Heart left ventricle (tissue), 16 donors: ENCODE results near the gene TIMM9. TPM values are rescaled to one million over a fixed set of nuclear protein-coding genes. Genes with fewer than 3 reads are reported as not detected.

ENCODE experiments used
- ATAC-seq, 4 donors: fragments of 200-7000 bp; cut with Tn5 transposase; one replicate each; pipeline ENCODE4 v1.9.1; 2020 to 2022; ENCODE audit warnings: moderate library complexity in 4 of 4, mild to moderate bottlenecking in 3 of 4, moderate number of reproducible peaks in 1 of 4
- DNase-seq, 5 donors: peaks; one replicate each; pipeline ENCODE4 v3.0.0-alpha.2; 2020
- H3K27ac ChIP-seq, 12 donors: fragments of 200-600 bp; sonication (generic) in 4 of 12; one replicate each; pipeline versions ENCODE4 v1.5.0 to v1.8.0; 2016 to 2022; ENCODE audit warnings: mild to moderate bottlenecking in 2 of 12
- H3K27me3 ChIP-seq, 9 donors: fragments of 200-600 bp; sonication (generic) in 2 of 9; one replicate each; pipeline versions ENCODE4 v1.5.1 to v1.8.0; 2016 to 2022; ENCODE audit warnings: mild to moderate bottlenecking in 3 of 9
- H3K36me3 ChIP-seq, 9 donors: fragments of 200-600 bp; sonication (generic) in 2 of 9; one replicate each; pipeline versions ENCODE4 v1.5.0 to v1.8.0; 2018 to 2022; ENCODE audit warnings: mild to moderate bottlenecking in 2 of 9
- H3K4me1 ChIP-seq, 12 donors: fragments of 200-600 bp; sonication (generic) in 4 of 12; one replicate each; pipeline versions ENCODE4 v1.5.0 to v1.8.0; 2016 to 2022; ENCODE audit warnings: mild to moderate bottlenecking in 3 of 12
- H3K4me3 ChIP-seq, 12 donors: fragments of 200-600 bp; sonication (generic) in 4 of 12; one replicate each; pipeline versions ENCODE4 v1.5.0 to v1.8.0; 2017 to 2022; ENCODE audit warnings: mild to moderate bottlenecking in 9 of 12, moderate library complexity in 4 of 12
- H3K9me3 ChIP-seq, 12 donors: fragments of 200-600 bp; sonication (generic) in 4 of 12; one replicate each; pipeline versions ENCODE4 v1.5.0 to v1.8.0; 2016 to 2022; ENCODE audit warnings: mild to moderate bottlenecking in 1 of 12
- POLR2A ChIP-seq, 2 donors: fragments of 450-650 bp; IDR thresholded peaks; one replicate each; pipeline ENCODE4 v1.6.1; 2017; ENCODE audit warnings: antibody characterized with exemption in 2 of 2, mild to moderate bottlenecking in 2 of 2, moderate library complexity in 2 of 2
- whole genome bisulfite sequencing, 4 donors: extraction: QIAGEN DNeasy Blood & Tissue Kit in 2 of 4; methylation state at CpG; one replicate each; pipeline versions ENCODE4 v1.1.5 to v1.1.7; 2013 to 2018; 5-methylcytosine and 5-hydroxymethylcytosine counted together
- intact Hi-C, 10 donors: fragments of 100-400 bp; cut with DNase I; formaldehyde crosslinking; loops; one replicate each; pipeline versions ENCODE4 v1.11.1 to v1.14.2; 2022
- polyA plus RNA-seq, 2 donors: library from polyadenylated mRNA; stranded (reverse); fragments of 200-250 nt; gene quantifications; one replicate each; pipeline ENCODE4 v1.2.3, GENCODE V29; 2013
- total RNA-seq, 9 donors: library from RNA; depleted of rRNA in 2 of 9; stranded (reverse); fragments of >200 nt in 2 of 9; fragmentation: NEBNext Ultra II Directional in 3 of 9; extraction: Animal tissue kit (Norgen Biotek cat#: 25700) in 3 of 9; gene quantifications; one replicate each; pipeline versions ENCODE4 v1.1.0 to v1.2.4, GENCODE V29; 2016 to 2023
- TF ChIP-seq, protein P1 (sequence below), 12 donors: fragments of 200-600 bp; sonication (generic) in 4 of 12; IDR thresholded peaks; one replicate each; pipeline versions ENCODE4 v1.5.0 to v1.8.0; 2018 to 2022; ENCODE audit warnings: antibody characterized with exemption in 12 of 12, mild to moderate bottlenecking in 5 of 12
- donor health status: ischemic (EF 13 %, LVEDD 7.1; RV severe dilation, severe dysfunction).
- donor health status: healthy with polysubstance abuse.
- donor health status: DM: no; HTN: yes; CAD: no.
- donor health status: DM: no; HTN: no; CAD: no.
- donor health status: ischemic (EF 25% LVEDD 6.9; RV normal size, moderate dysfunction).
- donor health status: ischemic (EF 25% LVEDD 5.7; RV mildly dilated, moderate dysfunction).
- donor health status: healthy.
- donor health status: DM: yes; HTN: yes; CAD: no.
- donor health status: ischemic (EF 35%, LVEDD 5.7; RV mildly dilated, moderate dysfunction).
- donor health status: nonischemic (EF 11% LVEDD 7.7; RV severe dilation, severe dysfunction).
- donor health status: DM: yes; HTN: yes; CAD: no.
- donor health status: PGD.
- donor health status: ischemic (EF 29% LVEDD 5.4; RV normal size, mild dysfunction).
- donor health status: nonischemic (EF 23%, LVEDD 6.1; RV moderate dilation, normal function).

TIMM9 gene
- total and polyA plus RNA-seq, 11 donors, result 24.7 to 75.5 (median 30.3) TPM

DNA sequence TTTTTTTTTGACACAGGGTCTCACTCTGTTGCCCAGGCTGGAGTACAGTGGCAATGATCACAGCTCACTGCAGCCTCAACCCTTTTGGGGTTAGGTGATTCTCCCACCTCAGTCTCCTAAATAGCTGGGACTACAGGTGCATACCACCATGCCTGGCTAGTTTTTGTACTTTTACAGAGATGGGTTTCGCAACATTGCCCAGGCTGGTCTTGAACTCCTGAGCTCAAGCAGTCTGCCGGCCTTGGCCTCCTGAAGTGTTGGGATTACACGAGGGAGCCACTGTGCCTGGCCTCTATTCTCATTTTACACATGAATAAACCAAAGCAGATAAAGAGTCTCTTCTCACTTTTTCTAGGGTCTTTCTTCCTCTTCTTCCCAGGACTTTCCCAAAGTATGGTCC, 28.4 kb downstream of the TIMM9 start:
- H3K27ac ChIP-seq, result no peak overlapping the region
- H3K9me3 ChIP-seq, result no peaks in the 10 kb centered on the region
- no peaks in the 10 kb centered on the region for H3K27me3 ChIP-seq
- WGBS, 4 donors, result 86 to 95% (median 94%) methylated on average over 3 of the region's 3 CpGs
- H3K36me3 ChIP-seq, result no peaks in the 10 kb centered on the region
- H3K4me1 ChIP-seq, result peaks cover 0 to 13% (median 5%) of the 10 kb centered on the region in 12 donors
- intact Hi-C loops, result no loop called here
- no peak overlapping the region for H3K4me3 ChIP-seq
- ATAC-seq, result no peak
- DNase-seq, result no peak
- TF ChIP-seq, protein P1, sequence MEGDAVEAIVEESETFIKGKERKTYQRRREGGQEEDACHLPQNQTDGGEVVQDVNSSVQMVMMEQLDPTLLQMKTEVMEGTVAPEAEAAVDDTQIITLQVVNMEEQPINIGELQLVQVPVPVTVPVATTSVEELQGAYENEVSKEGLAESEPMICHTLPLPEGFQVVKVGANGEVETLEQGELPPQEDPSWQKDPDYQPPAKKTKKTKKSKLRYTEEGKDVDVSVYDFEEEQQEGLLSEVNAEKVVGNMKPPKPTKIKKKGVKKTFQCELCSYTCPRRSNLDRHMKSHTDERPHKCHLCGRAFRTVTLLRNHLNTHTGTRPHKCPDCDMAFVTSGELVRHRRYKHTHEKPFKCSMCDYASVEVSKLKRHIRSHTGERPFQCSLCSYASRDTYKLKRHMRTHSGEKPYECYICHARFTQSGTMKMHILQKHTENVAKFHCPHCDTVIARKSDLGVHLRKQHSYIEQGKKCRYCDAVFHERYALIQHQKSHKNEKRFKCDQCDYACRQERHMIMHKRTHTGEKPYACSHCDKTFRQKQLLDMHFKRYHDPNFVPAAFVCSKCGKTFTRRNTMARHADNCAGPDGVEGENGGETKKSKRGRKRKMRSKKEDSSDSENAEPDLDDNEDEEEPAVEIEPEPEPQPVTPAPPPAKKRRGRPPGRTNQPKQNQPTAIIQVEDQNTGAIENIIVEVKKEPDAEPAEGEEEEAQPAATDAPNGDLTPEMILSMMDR (IDR thresholded peaks at IDR 0.05), result no peak
- no peak for TF ChIP-seq POLR2A (IDR thresholded peaks at IDR 0.05)

DNA sequence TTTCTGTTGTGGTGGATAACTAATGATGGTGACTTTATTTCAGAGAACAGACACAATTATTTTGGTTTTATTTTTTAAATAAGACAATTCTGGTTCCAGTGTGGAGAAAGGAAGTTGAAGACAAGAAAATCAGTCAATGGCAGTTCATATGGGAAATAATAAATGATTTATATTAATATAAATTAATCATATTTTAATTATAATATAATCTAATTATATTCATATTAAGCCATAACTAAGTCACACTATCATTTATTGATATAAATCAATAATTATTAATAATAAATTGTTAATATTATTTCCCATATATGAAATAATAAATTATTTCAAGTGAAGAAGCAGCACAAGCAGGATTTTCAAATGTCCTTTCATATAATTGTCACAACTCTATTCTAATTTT, 28.8 kb downstream of the TIMM9 start:
- no peak for DNase-seq
- H3K4me1 ChIP-seq, result peaks cover 0 to 13% (median 5%) of the 10 kb centered on the region in 12 donors
- TF ChIP-seq POLR2A (IDR thresholded peaks at IDR 0.05), result no peak
- TF ChIP-seq, protein P1 (IDR thresholded peaks at IDR 0.05), result no peak
- no peak for ATAC-seq
- H3K9me3 ChIP-seq, result no peaks in the 10 kb centered on the region
- H3K27ac ChIP-seq, result no peak overlapping the region
- no peaks in the 10 kb centered on the region for H3K27me3 ChIP-seq
- intact Hi-C loops, result no loop called here
- H3K4me3 ChIP-seq, result no peak overlapping the region
- no peaks in the 10 kb centered on the region for H3K36me3 ChIP-seq

- Histone ChIP-seq H3K4me1 (peaks cover 0 to 13% (median 5%) of the 10 kb centered on the region in 12 donors), H3K4me3 (no peak overlapping the region), H3K9me3 (no peaks in the 10 kb centered on the region), H3K36me3 (no peaks in the 10 kb centered on the region), H3K27me3 (no peaks in the 10 kb centered on the region), H3K27ac (no peak overlapping the region)
- ATAC-seq, result no peak
- no peak for DNase-seq
- WGBS, 4 donors, result 95 to 96% (median 96%) methylated on average over 6 of the region's 6 CpGs
- TF ChIP-seq, protein P1 (IDR thresholded peaks at IDR 0.05), result no peak
- intact Hi-C loops, result no loop called here
These were observed 30.2 kb downstream of the TIMM9 start for GRCh38 chr14:58397156-58397555.

DNA sequence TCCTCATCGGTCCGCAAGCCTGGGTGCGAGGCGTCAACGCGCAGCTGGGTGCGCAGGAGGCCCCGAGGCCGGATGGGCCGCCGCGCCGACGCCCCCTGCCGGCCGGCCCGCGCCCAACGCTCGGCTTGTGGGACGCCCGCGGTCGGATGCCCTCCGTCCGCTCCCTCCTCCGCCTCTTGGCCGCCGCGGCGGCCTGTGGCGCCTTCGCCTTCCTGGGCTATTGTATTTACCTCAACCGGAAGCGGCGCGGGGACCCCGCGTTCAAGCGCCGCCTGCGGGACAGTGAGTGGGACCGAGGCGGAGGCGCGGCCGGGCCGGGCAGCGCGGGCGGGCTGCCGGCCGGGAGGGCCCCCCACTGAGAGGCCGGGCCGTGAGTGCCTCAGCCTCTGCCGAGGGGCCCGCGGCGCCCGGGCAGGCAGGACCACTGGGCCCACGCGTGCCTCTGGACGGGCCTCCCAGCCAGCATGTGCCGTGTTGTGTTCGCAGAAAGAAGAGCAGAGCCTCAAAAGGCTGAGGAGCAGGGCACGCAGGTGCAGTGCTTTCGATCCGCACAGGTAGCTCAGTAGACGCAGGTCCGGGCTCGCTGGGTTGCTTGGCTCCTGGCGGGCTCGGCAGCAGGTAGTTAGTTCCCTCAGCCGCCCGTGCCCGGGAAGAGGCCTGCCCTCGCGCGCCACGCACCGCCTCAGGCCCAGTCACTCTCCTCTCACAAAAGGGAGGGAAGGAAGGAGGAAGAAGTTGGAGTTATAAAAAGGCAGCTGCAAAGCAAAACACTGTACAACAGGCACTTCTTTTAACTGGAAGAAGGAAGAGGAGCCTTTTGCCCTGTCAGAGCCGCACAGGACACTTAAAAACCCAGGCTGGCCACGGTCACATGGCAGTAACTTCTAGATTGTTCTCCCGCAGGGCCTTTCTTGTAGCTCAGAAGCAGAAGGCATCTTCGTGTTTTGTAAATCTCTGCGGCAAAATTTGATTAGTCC, 31.2 kb downstream of the TIMM9 start, which contains the start of gene TOMM20L:
Gene TOMM20L, plus strand, starts transcription at position 119 of the 977 bp plus-strand sequence. Its CDS starts 28 bp downstream, at position 147.
- H3K27me3 ChIP-seq, result no peaks in the 10 kb centered on the region
- ATAC-seq (peak; percentile 42 to 96 (median 91)), DNase-seq (peak; percentile 71 to 89 (median 78))
- peak within 1 kb of the TSS; percentile 35 to 78 (median 58) for H3K4me3 ChIP-seq
- TF ChIP-seq, protein P1 (IDR thresholded peaks at IDR 0.05), result peak; percentile 60 to 98 (median 88)
- no peak for TF ChIP-seq POLR2A (IDR thresholded peaks at IDR 0.05)
- H3K27ac ChIP-seq, result peak within 1 kb of the TSS; percentile 25 to 80 (median 76)
- H3K36me3 ChIP-seq, result no peaks in the 10 kb centered on the region
- WGBS, 4 donors, result 10 to 35% (median 12%) methylated on average over 24 to 86 of the region's 86 CpGs
- H3K9me3 ChIP-seq, result no peaks in the 10 kb centered on the region
- intact Hi-C loops, result loop anchor here in 1 of 10 donors (2.0 kb wide), 1 partner anchor 287 kb away; no protein-coding TSS in a partner anchor
- peaks cover 0 to 13% (median 5%) of the 10 kb centered on the region in 12 donors for H3K4me1 ChIP-seq
